Measurements from ENCODE around the gene ERI3.
A peak's percentile ranks its signal among the peaks of the same experiment; 100 is the strongest.

Gene ERI3

GRCh38 chr1:44218503-44219300, 136.4 kb downstream of the ERI3 start:
- TF ChIP-seq, protein P1, sequence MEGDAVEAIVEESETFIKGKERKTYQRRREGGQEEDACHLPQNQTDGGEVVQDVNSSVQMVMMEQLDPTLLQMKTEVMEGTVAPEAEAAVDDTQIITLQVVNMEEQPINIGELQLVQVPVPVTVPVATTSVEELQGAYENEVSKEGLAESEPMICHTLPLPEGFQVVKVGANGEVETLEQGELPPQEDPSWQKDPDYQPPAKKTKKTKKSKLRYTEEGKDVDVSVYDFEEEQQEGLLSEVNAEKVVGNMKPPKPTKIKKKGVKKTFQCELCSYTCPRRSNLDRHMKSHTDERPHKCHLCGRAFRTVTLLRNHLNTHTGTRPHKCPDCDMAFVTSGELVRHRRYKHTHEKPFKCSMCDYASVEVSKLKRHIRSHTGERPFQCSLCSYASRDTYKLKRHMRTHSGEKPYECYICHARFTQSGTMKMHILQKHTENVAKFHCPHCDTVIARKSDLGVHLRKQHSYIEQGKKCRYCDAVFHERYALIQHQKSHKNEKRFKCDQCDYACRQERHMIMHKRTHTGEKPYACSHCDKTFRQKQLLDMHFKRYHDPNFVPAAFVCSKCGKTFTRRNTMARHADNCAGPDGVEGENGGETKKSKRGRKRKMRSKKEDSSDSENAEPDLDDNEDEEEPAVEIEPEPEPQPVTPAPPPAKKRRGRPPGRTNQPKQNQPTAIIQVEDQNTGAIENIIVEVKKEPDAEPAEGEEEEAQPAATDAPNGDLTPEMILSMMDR (IDR thresholded peaks at IDR 0.05) = no peak
- H3K4me3 ChIP-seq (ENCODE audit: low read depth in 1 of 2, low read length in 1 of 2) = no peak overlapping the region
- H3K4me1 ChIP-seq (ENCODE audit: control insufficient read depth in 1 of 2, insufficient read depth in 1 of 2, low read depth in 1 of 2, low read length in 1 of 2) = peaks cover 3 to 5% of the 10 kb centered on the region in 2 experiments
- peaks cover 60% of the 10 kb centered on the region for H3K36me3 ChIP-seq
- no peak overlapping the region for H3K27ac ChIP-seq
- H3K9me3 ChIP-seq = no peaks in the 10 kb centered on the region
- H3K27me3 ChIP-seq = no peaks in the 10 kb centered on the region

DNA sequence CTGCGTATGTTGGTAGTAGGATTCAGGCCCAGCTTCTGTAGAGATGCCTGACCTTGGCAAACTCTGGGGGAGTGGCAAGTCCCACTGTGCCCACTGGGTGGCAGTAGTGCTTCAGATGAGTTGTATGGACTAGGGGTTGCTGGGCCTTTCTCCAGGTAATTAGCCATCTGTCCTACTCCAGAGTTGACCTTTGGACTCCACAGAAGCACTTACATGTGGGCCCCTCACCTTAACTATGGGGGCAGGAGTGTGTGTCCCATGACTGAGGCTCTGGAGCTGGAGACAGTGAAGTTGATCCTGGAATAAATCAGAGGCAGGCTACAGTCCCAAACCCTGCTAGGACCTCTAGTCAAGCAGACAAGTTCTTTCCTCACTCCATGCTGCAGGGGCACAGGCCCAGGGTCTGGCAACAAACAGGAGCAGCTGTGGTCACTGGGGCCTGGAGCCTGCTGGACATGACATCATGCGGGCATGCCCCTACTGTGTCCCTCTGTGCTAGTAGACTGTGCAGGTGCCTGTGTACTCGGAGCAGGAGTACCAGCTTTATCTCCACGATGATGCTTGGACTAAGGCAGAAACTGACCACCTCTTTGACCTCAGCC, 137.1 kb downstream of the ERI3 start:
- H3K27ac ChIP-seq = no peak overlapping the region
- H3K9me3 ChIP-seq = no peaks in the 10 kb centered on the region
- H3K4me1 ChIP-seq (ENCODE audit: control insufficient read depth in 1 of 2, insufficient read depth in 1 of 2, low read depth in 1 of 2, low read length in 1 of 2) = peaks cover 8 to 9% of the 10 kb centered on the region in 2 experiments
- TF ChIP-seq, protein P1 (IDR thresholded peaks at IDR 0.05) = peak; percentile 87
- H3K4me3 ChIP-seq (ENCODE audit: low read depth in 1 of 2, low read length in 1 of 2) = no peak overlapping the region
- no peaks in the 10 kb centered on the region for H3K27me3 ChIP-seq
- peaks cover 60% of the 10 kb centered on the region for H3K36me3 ChIP-seq

GRCh38 chr1:44213222-44214112, 141.6 kb downstream of the ERI3 start, which contains the start of gene DMAP1:
TSS of gene DMAP1 (plus strand) at chr1:44213471. CDS start at chr1:44213754, 283 bp downstream.
- no peaks in the 10 kb centered on the region for H3K27me3 ChIP-seq
- H3K9me3 ChIP-seq = no peaks in the 10 kb centered on the region
- peak within 1 kb of the TSS; percentile 71 for H3K27ac ChIP-seq
- H3K36me3 ChIP-seq = peaks cover 22% of the 10 kb centered on the region
- H3K4me3 ChIP-seq (ENCODE audit: low read depth in 1 of 2, low read length in 1 of 2) = peak within 1 kb of the TSS; percentile 71 to 91
- peaks cover 14 to 16% of the 10 kb centered on the region in 2 experiments for H3K4me1 ChIP-seq (ENCODE audit: control insufficient read depth in 1 of 2, insufficient read depth in 1 of 2, low read depth in 1 of 2, low read length in 1 of 2)
- TF ChIP-seq, protein P1 (IDR thresholded peaks at IDR 0.05) = peak; percentile 6

- Histone ChIP-seq H3K36me3 (peaks cover 18% of the 10 kb centered on the region), H3K27ac (peak overlapping the region; percentile 71), H3K9me3 (no peaks in the 10 kb centered on the region), H3K4me3 (ENCODE audit: low read depth in 1 of 2, low read length in 1 of 2) (peak overlapping the region; percentile 71 to 91), H3K27me3 (no peaks in the 10 kb centered on the region), H3K4me1 (ENCODE audit: control insufficient read depth in 1 of 2, insufficient read depth in 1 of 2, low read depth in 1 of 2, low read length in 1 of 2) (peaks cover 14 to 16% of the 10 kb centered on the region in 2 experiments)
- TF ChIP-seq, protein P1 (IDR thresholded peaks at IDR 0.05) = no peak
These were observed 142.5 kb downstream of the ERI3 start for GRCh38 chr1:44212355-44213221.
